Neural cell (in vitro differentiated cells): Measurements from ENCODE around the gene DNAL1.

Source experiments
- EP300 ChIP-seq: fragments of 450-650 bp; conservative IDR thresholded peaks from 2 replicates; pipeline ENCODE4 v1.6.1; 2014; ENCODE audit warnings: antibody characterized with exemption, mild to moderate bottlenecking, moderate library complexity; ENCODE audit not compliant: poor library complexity, severe bottlenecking
- EZH2 ChIP-seq: fragments of 200-600, 300-800 bp; shearing (Covaris generic), sonication (generic); IDR thresholded peaks from 2 replicates; pipeline ENCODE4 v1.6.1; 2014; ENCODE audit warnings: antibody characterized with exemption, low read length, borderline replicate concordance, mild to moderate bottlenecking; ENCODE audit not compliant: insufficient read depth, poor library complexity, severe bottlenecking
- POLR2AphosphoS5 ChIP-seq: IDR thresholded peaks from 2 replicates; pipeline ENCODE4 v1.6.1; 2012
- TAF1 ChIP-seq: IDR thresholded peaks from 2 replicates; pipeline ENCODE4 v1.6.1; 2012; ENCODE audit warnings: low read depth
- TF ChIP-seq, protein P1 (sequence below): fragments of 450-650 bp; IDR thresholded peaks from 2 replicates; pipeline ENCODE4 v1.5.1; 2014; ENCODE audit warnings: antibody characterized with exemption, mild to moderate bottlenecking, moderate library complexity; ENCODE audit not compliant: poor library complexity, severe bottlenecking

GRCh38 chr14:73616831-73617230 is 28.0 kb upstream of the DNAL1 start:
- no peak for TF ChIP-seq EZH2
- TF ChIP-seq, protein P1, sequence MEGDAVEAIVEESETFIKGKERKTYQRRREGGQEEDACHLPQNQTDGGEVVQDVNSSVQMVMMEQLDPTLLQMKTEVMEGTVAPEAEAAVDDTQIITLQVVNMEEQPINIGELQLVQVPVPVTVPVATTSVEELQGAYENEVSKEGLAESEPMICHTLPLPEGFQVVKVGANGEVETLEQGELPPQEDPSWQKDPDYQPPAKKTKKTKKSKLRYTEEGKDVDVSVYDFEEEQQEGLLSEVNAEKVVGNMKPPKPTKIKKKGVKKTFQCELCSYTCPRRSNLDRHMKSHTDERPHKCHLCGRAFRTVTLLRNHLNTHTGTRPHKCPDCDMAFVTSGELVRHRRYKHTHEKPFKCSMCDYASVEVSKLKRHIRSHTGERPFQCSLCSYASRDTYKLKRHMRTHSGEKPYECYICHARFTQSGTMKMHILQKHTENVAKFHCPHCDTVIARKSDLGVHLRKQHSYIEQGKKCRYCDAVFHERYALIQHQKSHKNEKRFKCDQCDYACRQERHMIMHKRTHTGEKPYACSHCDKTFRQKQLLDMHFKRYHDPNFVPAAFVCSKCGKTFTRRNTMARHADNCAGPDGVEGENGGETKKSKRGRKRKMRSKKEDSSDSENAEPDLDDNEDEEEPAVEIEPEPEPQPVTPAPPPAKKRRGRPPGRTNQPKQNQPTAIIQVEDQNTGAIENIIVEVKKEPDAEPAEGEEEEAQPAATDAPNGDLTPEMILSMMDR: no peak
- no peak for TF ChIP-seq TAF1
- TF ChIP-seq EP300: no peak
- TF ChIP-seq POLR2AphosphoS5: no peak
